HuH-7 (cell line): ENCODE measurements around the gene FHIT.

Source experiments
- DNase-seq: peaks from one replicate; pipeline ENCODE4 v3.0.0; 2011; ENCODE audit warnings: low spot score

Gene FHIT

DNA sequence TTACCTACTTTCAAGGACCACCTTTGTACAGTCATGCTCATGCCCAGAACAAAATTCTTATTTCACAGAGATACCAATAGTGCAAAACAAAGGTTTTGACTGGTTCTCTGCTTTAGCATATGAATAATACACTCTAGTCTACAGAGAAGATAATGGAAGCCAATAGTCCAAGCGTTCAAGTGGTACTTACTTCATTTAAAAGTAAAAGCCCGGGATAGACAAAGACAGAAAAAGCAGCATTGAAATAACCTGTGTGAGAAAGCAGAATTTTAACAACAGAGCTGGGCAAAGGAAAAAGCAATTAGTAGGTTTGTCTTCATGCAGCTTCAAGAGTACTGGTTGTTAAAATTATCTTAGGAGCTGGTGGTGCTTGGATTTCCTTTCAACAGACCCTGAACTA, 848.3 kb downstream of the FHIT start:
- DNase-seq, result no peak

- no peak for DNase-seq
These were observed 851.1 kb downstream of the FHIT start for GRCh38 chr3:60399861-60400845.

DNA sequence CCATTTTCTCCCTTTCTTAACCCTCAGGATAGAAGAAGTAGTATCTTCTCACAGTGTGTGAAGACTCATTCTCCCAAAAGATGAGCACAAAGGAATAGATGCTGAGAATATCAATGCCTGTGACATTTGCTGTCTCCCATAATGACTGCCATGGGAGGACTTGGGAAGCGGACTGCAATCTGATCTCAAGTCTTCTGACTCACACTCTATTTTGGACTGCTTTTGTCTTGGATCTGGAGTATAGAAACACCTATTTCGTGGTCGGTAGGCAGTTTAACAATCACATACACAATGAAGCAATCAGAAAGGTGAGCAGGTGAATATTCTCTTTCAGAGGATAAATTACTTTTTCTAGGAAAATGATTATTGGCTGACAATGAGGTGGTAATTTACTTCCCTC, 852.0 kb downstream of the FHIT start:
- no peak for DNase-seq

DNA sequence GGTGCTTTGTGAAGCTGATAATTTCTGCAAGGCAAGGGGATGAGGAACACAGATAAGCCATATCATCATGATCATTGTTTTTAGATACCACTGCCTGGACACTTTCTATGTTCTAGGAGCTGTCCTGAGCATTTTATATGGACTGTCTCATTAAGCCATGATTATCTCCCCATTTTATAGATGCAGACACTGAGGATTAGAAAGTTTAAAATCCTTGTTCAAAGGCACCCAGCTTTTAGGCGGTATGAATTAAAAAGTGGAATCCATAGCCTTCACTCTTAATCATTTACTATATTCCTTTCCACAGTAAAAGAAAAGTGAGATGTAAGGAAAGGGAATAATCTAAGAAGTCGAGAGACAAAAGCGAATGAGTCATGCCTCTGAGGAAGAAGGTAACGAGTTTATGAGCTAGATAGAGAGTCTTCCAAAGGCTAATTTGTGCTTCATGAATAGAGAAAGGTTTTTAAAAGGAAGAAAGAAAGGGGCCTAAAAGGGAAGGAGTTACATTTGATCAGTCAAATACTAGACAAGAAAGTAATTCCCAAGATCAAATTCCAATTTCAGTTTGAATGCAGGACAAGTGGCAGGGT, 856.0 kb downstream of the FHIT start:
- DNase-seq, result no peak

DNA sequence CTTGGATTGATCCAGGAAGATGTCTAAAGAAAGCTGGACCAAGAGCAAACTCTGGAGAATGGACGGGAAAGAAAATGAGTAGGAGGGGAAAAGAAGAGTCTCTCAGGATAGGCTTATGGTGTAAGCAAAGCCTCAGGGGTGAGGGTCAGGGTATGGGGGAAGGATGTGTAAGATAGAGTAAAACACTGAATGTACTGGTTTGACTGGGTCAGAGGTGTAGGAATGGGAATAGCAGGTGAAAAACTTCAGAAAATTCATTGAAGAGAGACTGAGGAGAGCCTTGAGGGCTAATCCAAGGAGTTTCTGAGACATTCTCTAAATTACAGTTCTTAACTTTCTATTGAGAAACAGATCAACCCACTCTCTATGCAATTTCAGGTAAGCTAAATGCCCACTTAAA, 857.3 kb downstream of the FHIT start:
- no peak for DNase-seq

- DNase-seq, result no peak
These were observed 858.8 kb downstream of the FHIT start for GRCh38 chr3:60392501-60392900.

GRCh38 chr3:60391292-60391691, 860.0 kb downstream of the FHIT start:
- no peak for DNase-seq

- no peak for DNase-seq
These were observed 862.5 kb downstream of the FHIT start for GRCh38 chr3:60388731-60389130.

- DNase-seq, result no peak
These were observed 864.9 kb downstream of the FHIT start for GRCh38 chr3:60386306-60386705.

DNA sequence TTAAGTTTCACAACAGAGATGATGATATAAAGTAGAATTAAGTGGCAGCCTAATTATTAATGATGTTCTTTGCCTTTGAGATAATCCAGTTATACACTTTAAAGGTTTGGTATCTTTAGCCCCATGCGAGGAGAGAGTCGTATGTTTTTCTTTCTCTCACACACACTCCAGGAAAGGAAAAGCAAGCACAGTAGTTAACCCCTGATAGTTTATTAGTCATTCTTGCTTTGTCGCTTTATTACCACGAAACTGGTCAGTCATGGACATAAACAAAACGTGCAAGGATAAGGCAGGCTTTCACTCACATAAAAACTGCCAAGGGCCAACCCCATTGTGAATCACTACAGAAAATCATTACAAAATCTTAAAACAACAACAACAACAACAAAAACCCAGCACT, 866.9 kb downstream of the FHIT start:
- DNase-seq, result no peak

- DNase-seq, result no peak
These were observed 867.9 kb downstream of the FHIT start for GRCh38 chr3:60383345-60383744.

DNA sequence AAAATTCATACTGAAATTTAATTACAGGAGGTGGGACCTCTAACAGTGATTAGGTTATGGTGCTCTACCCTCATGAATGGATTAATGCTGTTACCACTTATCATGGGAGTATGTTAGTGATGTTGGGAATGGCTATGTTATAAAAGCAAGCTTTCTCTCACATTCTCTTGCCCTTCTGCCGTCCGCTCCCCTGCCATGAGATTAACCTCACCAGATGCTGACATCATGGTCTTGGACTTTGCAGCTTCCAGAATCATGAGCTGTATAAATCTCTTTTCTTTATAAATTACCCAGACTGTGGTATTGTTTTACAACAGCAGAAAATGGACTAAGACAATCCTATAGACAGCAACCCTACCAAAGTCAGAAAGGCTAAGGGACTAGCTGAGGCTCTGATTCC, 884.8 kb downstream of the FHIT start:
- no peak for DNase-seq

DNA sequence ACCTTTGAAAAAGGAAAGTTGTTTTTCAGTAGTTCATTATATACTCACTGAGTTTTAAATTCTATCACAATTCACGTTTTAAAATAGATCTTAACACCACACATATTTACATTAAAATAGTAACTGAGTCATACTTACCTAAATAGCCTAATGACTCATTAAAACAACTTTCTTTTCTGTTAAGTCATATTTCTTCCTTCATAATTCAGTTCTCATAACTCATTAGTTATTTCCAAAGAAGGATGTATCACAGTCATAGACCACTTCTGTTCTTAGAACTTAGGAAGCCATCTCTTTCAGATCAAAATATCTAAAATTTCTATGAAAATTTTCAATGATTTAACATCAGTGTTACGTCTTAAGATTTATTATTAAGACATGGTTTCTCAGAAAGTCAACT, 885.9 kb downstream of the FHIT start:
- no peak for DNase-seq

GRCh38 chr3:60364475-60364874, 886.8 kb downstream of the FHIT start:
- DNase-seq, result no peak

DNA sequence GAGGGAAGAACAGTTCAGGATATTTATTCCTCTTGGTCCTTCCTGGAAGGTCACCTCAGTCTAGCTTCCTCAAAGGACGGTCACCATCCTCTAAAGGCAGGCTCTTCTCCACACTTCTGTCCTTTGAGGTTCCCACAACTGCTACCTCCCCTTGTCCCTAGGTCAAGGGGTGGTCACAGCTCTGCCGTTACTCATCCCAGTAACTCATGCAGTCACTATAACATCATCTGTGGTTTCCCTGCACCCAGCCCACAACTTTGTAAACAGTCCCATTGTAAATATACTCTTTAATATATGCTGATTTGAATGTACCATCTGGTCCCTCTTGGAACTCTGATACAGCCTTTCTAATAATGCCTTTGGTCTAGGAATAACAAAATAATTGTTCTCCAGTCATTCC, 887.4 kb downstream of the FHIT start:
- DNase-seq, result no peak

DNA sequence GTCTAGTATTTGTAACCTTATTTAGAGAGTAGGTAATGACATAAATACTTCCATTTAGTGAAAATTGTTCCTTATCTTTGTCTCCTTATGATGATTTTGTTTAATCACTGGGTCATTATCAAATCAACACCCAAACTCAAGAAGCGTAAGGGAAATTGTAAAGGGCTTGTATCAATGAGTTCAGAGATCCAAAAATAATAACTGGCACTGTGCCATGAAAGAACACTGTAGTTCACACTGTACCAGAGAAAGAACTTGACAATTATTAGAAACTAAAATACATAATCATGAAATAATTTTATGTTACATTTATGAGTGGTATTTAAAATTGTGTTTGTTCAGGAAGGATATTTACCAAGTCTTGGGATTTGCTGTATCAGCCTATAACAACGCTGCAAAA, 895.4 kb downstream of the FHIT start:
- DNase-seq, result no peak

DNA sequence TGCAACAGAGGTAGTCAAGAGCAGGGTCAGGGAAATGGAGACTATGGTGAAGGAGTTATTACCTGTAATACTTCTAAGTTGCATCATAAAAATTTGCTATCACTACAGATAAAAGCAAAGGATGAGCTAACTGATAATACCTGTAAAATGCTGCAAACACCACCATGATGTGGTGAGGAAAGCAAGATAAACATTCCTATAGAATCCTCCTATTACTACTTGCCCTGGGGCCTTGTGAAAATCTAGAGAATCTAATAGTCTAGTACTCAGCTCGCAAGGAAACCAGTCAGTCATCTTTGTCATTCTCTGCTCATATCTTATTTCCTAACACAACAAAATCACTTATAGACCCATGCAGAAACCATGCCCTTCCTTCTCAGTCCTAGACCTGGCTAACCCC, 899.8 kb downstream of the FHIT start:
- no peak for DNase-seq

DNA sequence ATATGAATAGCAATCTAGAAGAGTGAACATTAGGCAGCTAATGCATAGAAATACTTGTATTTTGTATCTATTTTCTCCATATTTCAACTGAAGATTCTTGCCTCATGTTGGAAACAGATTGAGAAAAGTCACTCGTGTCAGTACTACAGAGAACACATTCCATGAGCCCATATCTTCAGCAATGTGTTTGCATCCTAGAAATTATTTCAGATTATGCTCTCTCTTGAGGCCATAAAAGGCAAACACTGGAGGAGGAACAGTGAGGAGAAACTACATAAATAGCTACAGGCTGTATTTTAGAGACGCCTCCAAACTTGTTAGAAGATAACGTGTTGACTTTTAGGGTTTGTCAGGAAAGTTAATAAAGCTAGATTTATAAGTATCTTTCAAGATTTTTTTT, 906.9 kb downstream of the FHIT start:
- DNase-seq, result no peak

GRCh38 chr3:60343831-60344230, 907.4 kb downstream of the FHIT start:
- DNase-seq, result no peak

- DNase-seq, result no peak
These were observed 911.9 kb downstream of the FHIT start for GRCh38 chr3:60339304-60339703.

GRCh38 chr3:60337421-60337820, 913.8 kb downstream of the FHIT start:
- no peak for DNase-seq

- no peak for DNase-seq
These were observed 915.2 kb downstream of the FHIT start for GRCh38 chr3:60336061-60336460.

- DNase-seq, result no peak
These were observed 917.5 kb downstream of the FHIT start for GRCh38 chr3:60333710-60334109.

- no peak for DNase-seq
These were observed 921.1 kb downstream of the FHIT start for GRCh38 chr3:60330107-60330506.
